GM19099 (cell line): Measurements from ENCODE around the gene TMEM132C.

Source experiments
- POLR2A ChIP-seq: IDR thresholded peaks from 3 replicates; pipeline ENCODE4 v1.6.1; 2011; ENCODE audit warnings: low read depth; ENCODE audit not compliant: insufficient read length; ENCODE audit errors: extremely low read depth

TMEM132C gene

GRCh38 chr12:128356547-128356946 is 89.6 kb downstream of the TMEM132C start:
- TF ChIP-seq POLR2A, result no peak

DNA sequence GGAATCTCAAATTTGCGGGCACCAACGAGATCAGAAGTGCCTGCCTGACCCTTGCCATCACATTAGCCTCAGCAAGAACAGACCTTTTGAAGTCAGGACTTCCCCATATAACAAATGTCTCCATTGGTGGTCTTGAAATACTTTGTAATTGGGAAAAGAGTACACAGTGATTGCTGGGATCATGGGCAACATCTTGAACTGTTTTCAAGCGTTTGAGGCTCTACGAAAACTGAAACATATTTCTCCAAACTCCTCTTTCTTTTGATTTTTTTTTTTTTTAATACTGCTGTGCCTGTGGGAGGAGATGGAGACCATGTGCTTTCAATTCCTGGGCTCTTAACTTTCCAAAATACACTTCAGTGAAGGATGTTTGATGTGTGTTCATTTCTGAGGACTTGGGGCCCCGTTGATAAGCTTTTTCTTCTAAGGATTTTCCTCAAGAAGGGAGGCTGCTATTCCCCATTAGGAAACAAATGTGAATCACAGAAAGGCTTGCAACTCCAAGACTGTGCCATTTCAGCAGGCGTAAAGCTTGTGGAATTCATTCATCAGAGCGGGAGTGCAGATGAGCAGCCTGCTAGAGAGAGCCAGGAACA is 94.5 kb downstream of the TMEM132C start:
- no peak for TF ChIP-seq POLR2A

DNA sequence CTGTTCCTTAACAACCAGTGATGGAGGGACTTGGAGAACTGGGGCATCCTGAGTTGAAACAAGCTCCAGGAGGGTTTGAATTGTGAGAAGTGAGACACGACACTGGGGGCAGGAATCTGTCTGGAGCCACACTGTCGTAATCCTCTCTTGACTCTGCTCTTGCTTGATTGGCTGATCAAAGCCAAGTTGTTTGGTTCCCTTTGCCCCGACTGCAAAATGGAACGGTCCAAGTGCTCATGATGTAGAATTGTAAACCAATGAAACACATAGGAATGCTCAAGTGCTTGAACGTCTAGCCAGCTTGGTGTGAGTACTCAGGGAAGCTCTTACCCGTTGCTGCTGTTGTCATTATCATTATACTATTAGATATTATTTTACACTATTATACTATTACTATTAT is 98.1 kb downstream of the TMEM132C start:
- TF ChIP-seq POLR2A, result no peak

- TF ChIP-seq POLR2A, result no peak
Observed at GRCh38 chr12:128365651-128366231, 98.8 kb downstream of the TMEM132C start.

- TF ChIP-seq POLR2A, result no peak
Observed at GRCh38 chr12:128367961-128368360, 101.0 kb downstream of the TMEM132C start.

DNA sequence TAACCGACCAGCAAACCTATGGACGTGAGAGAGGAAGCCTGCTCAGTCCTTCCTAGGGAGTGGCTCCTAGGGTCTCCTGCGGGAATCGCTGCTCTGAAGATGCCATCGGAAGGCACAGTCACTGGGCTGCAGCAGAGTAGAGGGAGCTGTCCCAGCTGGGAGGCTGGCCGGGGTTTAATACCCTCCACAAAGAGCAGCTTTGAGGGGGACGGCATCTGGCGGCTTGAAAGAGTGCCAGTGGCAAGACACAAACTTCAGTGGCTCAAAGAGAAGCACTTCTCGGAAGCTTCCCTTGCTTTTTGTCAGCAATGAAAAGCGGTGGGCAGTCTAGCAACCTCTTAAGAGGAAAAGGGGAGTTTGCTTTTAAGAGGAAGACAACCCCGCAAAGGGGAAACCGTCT is 114.6 kb downstream of the TMEM132C start:
- no peak for TF ChIP-seq POLR2A

GRCh38 chr12:128381946-128382345 is 115.0 kb downstream of the TMEM132C start:
- no peak for TF ChIP-seq POLR2A

- no peak for TF ChIP-seq POLR2A
Observed at GRCh38 chr12:128382946-128383345, 116.0 kb downstream of the TMEM132C start.

- no peak for TF ChIP-seq POLR2A
Observed at GRCh38 chr12:128383357-128383937, 116.5 kb downstream of the TMEM132C start.

GRCh38 chr12:128385736-128386135 is 118.8 kb downstream of the TMEM132C start:
- TF ChIP-seq POLR2A, result no peak

- TF ChIP-seq POLR2A, result no peak
Observed at GRCh38 chr12:128387811-128388422, 120.9 kb downstream of the TMEM132C start.

DNA sequence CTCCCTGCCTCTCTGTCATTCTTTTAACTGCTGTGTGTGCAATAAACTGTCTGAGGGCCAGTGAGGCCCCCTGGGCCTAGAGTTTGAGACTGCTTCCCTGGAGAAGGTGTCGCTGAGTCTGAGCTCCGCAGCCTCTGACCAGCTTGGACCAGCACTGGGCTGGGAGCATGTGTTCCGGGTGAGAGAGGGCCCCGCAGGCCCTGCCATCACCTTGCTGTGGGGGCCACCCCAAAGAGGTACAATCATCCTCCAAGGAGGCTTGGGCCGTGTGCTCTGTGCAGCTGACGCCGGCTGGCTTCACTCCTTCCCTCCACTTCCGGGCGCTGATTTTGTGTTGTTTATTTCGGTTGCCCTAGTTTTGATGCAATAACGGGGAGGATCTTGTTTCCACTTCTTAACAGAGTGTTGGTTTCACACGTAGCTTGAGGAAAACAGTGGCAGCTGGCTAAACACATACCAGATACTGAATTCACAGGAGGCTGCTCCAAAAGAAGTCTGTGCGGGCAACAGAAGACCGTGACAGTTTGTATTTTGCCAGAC is 121.6 kb downstream of the TMEM132C start:
- TF ChIP-seq POLR2A, result no peak

- no peak for TF ChIP-seq POLR2A
Observed at GRCh38 chr12:128393346-128393745, 126.4 kb downstream of the TMEM132C start.

DNA sequence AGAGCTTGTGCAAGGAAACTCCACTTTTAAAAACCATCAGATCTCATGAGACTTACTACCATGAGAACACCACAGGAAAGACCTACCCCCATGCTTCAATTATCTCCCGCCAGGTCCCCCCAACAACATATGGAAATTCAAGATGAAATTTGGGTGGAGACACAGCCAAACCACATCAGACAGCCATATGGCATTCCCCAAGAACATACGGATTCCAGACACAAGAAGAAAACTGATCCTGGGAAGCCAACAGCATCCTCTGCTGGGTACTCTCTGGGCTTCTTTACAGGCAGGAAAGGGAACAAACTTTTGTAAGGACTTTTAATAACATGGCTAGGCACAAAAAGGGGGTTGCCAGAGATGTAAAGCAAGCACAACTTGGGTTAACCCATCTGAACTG is 127.2 kb downstream of the TMEM132C start:
- no peak for TF ChIP-seq POLR2A

GRCh38 chr12:128399253-128399652 is 132.3 kb downstream of the TMEM132C start:
- no peak for TF ChIP-seq POLR2A
